Activated effector memory CD4-positive, alpha-beta T cell treated with Interleukin-2 at 50 U/mL for 16 hours (primary cell): ENCODE data around the gene TSEN54.

Experiments used
- DNase-seq: peaks from one replicate; pipeline ENCODE4 v3.0.0-alpha.2; 2020

Gene TSEN54

GRCh38 chr17:75549246-75550138 is 33.2 kb downstream of the TSEN54 start:
- no peak for DNase-seq

- no peak for DNase-seq
These were observed 33.8 kb downstream of the TSEN54 start for GRCh38 chr17:75550139-75550465.

GRCh38 chr17:75551266-75551665 is 34.9 kb downstream of the TSEN54 start:
- DNase-seq = no peak

- DNase-seq = no peak
These were observed 36.3 kb downstream of the TSEN54 start for GRCh38 chr17:75552425-75553294.

- DNase-seq = no peak
These were observed 37.2 kb downstream of the TSEN54 start for GRCh38 chr17:75553295-75554110.

- no peak for DNase-seq
These were observed 39.4 kb downstream of the TSEN54 start for GRCh38 chr17:75555679-75556153.

- DNase-seq = no peak
These were observed 40.9 kb downstream of the TSEN54 start for GRCh38 chr17:75557075-75557851.

GRCh38 chr17:75557852-75558665 is 41.7 kb downstream of the TSEN54 start:
- no peak for DNase-seq

GRCh38 chr17:75558666-75559530 is 42.6 kb downstream of the TSEN54 start:
- DNase-seq = no peak

- no peak for DNase-seq
These were observed 43.7 kb downstream of the TSEN54 start for GRCh38 chr17:75559958-75560533.

GRCh38 chr17:75561927-75562603 is 45.7 kb downstream of the TSEN54 start:
- DNase-seq = no peak

GRCh38 chr17:75563063-75563758 is 46.9 kb downstream of the TSEN54 start:
- no peak for DNase-seq

GRCh38 chr17:75564195-75564594 is 47.9 kb downstream of the TSEN54 start:
- no peak for DNase-seq

- DNase-seq = no peak
These were observed 48.7 kb downstream of the TSEN54 start for GRCh38 chr17:75565066-75565465.

GRCh38 chr17:75565618-75566017 is 49.3 kb downstream of the TSEN54 start:
- no peak for DNase-seq

- no peak for DNase-seq
These were observed 50.1 kb downstream of the TSEN54 start for GRCh38 chr17:75566416-75566815.

- no peak for DNase-seq
These were observed 50.5 kb downstream of the TSEN54 start for GRCh38 chr17:75566834-75567233.

- no peak for DNase-seq
These were observed 52.3 kb downstream of the TSEN54 start for GRCh38 chr17:75568412-75569255.
